GM23338 (cell line): ENCODE measurements around the gene ATP6V1F. TPM values are rescaled to one million over a fixed set of nuclear protein-coding genes. Genes with fewer than 3 reads are reported as not detected.

Experiments used
- ATAC-seq: fragments of 200-7000 bp; cut with Tn5 transposase; 3 replicates; pipeline ENCODE4 v1.9.1; 2020
- DNase-seq: peaks from one replicate; pipeline ENCODE4 v3.0.0-alpha.2; 2015; ENCODE audit warnings: low spot score
- H2AFZ ChIP-seq: fragments of 200-600 bp; sonication (generic); 2 replicates; pipeline ENCODE4 v1.8.0; 2016; ENCODE audit warnings: antibody characterized with exemption, mild to moderate bottlenecking, moderate library complexity
- H3F3A ChIP-seq: fragments of 200-600 bp; sonication (generic); replicated peaks from 2 replicates; pipeline ENCODE4 v1.8.0; 2017; ENCODE audit warnings: antibody characterized with exemption, mixed run types, low read depth
- H3K27ac ChIP-seq: fragments of 200-600 bp; sonication (generic); 2 replicates; pipeline ENCODE4 v1.6.1; 2016; ENCODE audit warnings: low read depth
- H3K27me3 ChIP-seq: fragments of 200-600 bp; sonication (generic); 2 replicates; pipeline ENCODE4 v1.8.0; 2016; ENCODE audit warnings: mild to moderate bottlenecking, mixed run types, moderate library complexity; ENCODE audit not compliant: insufficient read depth
- H3K36me3 ChIP-seq: fragments of 200-600 bp; sonication (generic); 2 replicates; pipeline ENCODE4 v1.8.0; 2016; ENCODE audit warnings: mild to moderate bottlenecking; ENCODE audit not compliant: insufficient read depth
- H3K4me1 ChIP-seq: fragments of 200-600 bp; sonication (generic); 2 replicates; pipeline ENCODE4 v1.8.0; 2016; ENCODE audit warnings: mild to moderate bottlenecking, moderate library complexity; ENCODE audit not compliant: insufficient read depth
- H3K4me2 ChIP-seq: fragments of 200-600 bp; sonication (generic); 2 replicates; pipeline ENCODE4 v1.7.1; 2017; ENCODE audit warnings: mixed run types
- H3K4me3 ChIP-seq: fragments of 200-600 bp; sonication (generic); 2 replicates; pipeline ENCODE4 v1.6.1; 2016; ENCODE audit warnings: mixed run types
- H3K79me2 ChIP-seq: fragments of 200-600 bp; sonication (generic); replicated peaks from 2 replicates; pipeline ENCODE4 v1.8.0; 2017; ENCODE audit warnings: mild to moderate bottlenecking; ENCODE audit not compliant: insufficient read depth
- H3K9me2 ChIP-seq: fragments of 200-600 bp; sonication (generic); 2 replicates; pipeline ENCODE4 v1.8.0; 2017; ENCODE audit not compliant: insufficient read depth
- H4K20me1 ChIP-seq: fragments of 200-600 bp; sonication (generic); replicated peaks from 2 replicates; pipeline ENCODE4 v1.8.0; 2017; ENCODE audit warnings: mild to moderate bottlenecking; ENCODE audit not compliant: insufficient read depth
- H3K27ac Mint-ChIP-seq: 2 replicates; pipeline ENCODE4 v1.8.0; 2020; ENCODE audit warnings: inconsistent platforms, mild to moderate bottlenecking, moderate library complexity, mixed read lengths
- H3K27me3 Mint-ChIP-seq: 3 replicates; pipeline ENCODE4 v1.8.0; 2022; ENCODE audit warnings: low read depth, mild to moderate bottlenecking, moderate library complexity, mixed read lengths, inconsistent platforms; ENCODE audit not compliant: insufficient read depth, poor library complexity
- H3K36me3 Mint-ChIP-seq: 3 replicates; pipeline ENCODE4 v1.8.0; 2021; ENCODE audit warnings: low read depth, mild to moderate bottlenecking, inconsistent platforms, moderate library complexity, mixed read lengths
- H3K4me1 Mint-ChIP-seq: 3 replicates; pipeline ENCODE4 v1.8.0; 2020; ENCODE audit warnings: mild to moderate bottlenecking, inconsistent platforms, mixed read lengths
- H3K4me3 Mint-ChIP-seq: 3 replicates; pipeline ENCODE4 v1.8.0; 2021; ENCODE audit warnings: moderate library complexity, mild to moderate bottlenecking, inconsistent platforms, mixed read lengths
- H3K9me3 Mint-ChIP-seq: 3 replicates; pipeline ENCODE4 v1.8.0; 2020; ENCODE audit warnings: moderate library complexity, mild to moderate bottlenecking, inconsistent platforms, mixed read lengths
- CTCF ChIP-seq, 2 experiments: fragments of 200-600 bp in 1 of 2; sonication (generic) in 1 of 2; conservative IDR thresholded peaks; 2 replicates each; pipeline versions ENCODE4 v1.5.1 to v1.6.1; 2016 to 2017; ENCODE audit warnings: antibody characterized with exemption in 2 of 2, low read depth in 2 of 2, mild to moderate bottlenecking in 2 of 2, moderate library complexity in 1 of 2
- ETS1 ChIP-seq: IDR thresholded peaks from 2 replicates; pipeline ENCODE4 v1.6.1; 2016; ENCODE audit warnings: antibody characterized with exemption
- EZH2 ChIP-seq: fragments of 200-600 bp; sonication (generic); IDR thresholded peaks from one replicate; pipeline ENCODE4 v1.8.0; 2017; ENCODE audit warnings: antibody characterized with exemption, mild to moderate bottlenecking, low read depth; ENCODE audit not compliant: unreplicated experiment
- EZH2phosphoT487 ChIP-seq: fragments of 200-600 bp; sonication (generic); IDR thresholded peaks from one replicate; pipeline ENCODE4 v1.8.1; 2018; ENCODE audit warnings: antibody characterized with exemption; ENCODE audit not compliant: unreplicated experiment
- JUNB ChIP-seq: IDR thresholded peaks from one replicate; pipeline ENCODE4 v1.6.1; 2016; ENCODE audit warnings: antibody characterized with exemption; ENCODE audit not compliant: unreplicated experiment
- NANOG ChIP-seq: IDR thresholded peaks from 2 replicates; pipeline ENCODE4 v1.6.1; 2016; ENCODE audit warnings: antibody characterized with exemption, borderline replicate concordance
- POLR2AphosphoS5 ChIP-seq: IDR thresholded peaks from 2 replicates; pipeline ENCODE4 v1.6.1; 2016; ENCODE audit warnings: antibody characterized with exemption, low read depth
- STAT1 ChIP-seq: IDR thresholded peaks from one replicate; pipeline ENCODE4 v1.6.1; 2016; ENCODE audit warnings: antibody characterized with exemption; ENCODE audit not compliant: unreplicated experiment
- ZNF114 ChIP-seq: fragments of 250-450 bp; sonication (Bioruptor Pico); IDR thresholded peaks from 2 replicates; pipeline ENCODE4 v1.5.0; 2020; ENCODE audit warnings: mild to moderate bottlenecking, moderate library complexity
- ZNF331 ChIP-seq: fragments of 250-450 bp; sonication (Bioruptor Pico); IDR thresholded peaks from 2 replicates; pipeline ENCODE4 v1.5.0; 2020; ENCODE audit warnings: low read depth, mild to moderate bottlenecking, moderate library complexity
- ZNF462 ChIP-seq: fragments of 250-450 bp; sonication (Bioruptor Pico); IDR thresholded peaks from 2 replicates; pipeline ENCODE4 v1.5.0; 2020; ENCODE audit warnings: mild to moderate bottlenecking, moderate library complexity
- polyA plus RNA-seq: library from polyadenylated mRNA; unstranded; fragments of >200 nt; fragmentation: Nextera tagmentation; extraction: Ambion mirVana; gene quantifications from 2 replicates; pipeline ENCODE4 v1.2.1, GENCODE V29; 2016
- total RNA-seq: library from RNA; depleted of rRNA; stranded (reverse); fragments of >200 nt; shearing (Covaris generic); gene quantifications from 2 replicates; pipeline ENCODE4 v1.2.3, GENCODE V29; 2014

Gene ATP6V1F
- total and polyA plus RNA-seq, 2 experiments from 2014 or later: 66.5 to 271 TPM

- no peak for TF ChIP-seq ZNF462 (CRISPR knock-in tag)
- TF ChIP-seq EZH2phosphoT487: no peak
- TF ChIP-seq POLR2AphosphoS5: no peak
- TF ChIP-seq CTCF (conservative IDR thresholded peaks at IDR 0.05; ENCODE audit: low read depth in 2 of 2): no peak
- no peak for TF ChIP-seq JUNB
These were observed 35.3 kb upstream of the ATP6V1F start (continued) for GRCh38 chr7:128827248-128827958.

- peaks cover 25% of the 10 kb centered on the region for H3K4me1 Mint-ChIP-seq
- DNase-seq (no peak), ATAC-seq (no peak)
- H3K9me3 Mint-ChIP-seq: no peaks in the 10 kb centered on the region
- H3K27me3 Mint-ChIP-seq: peaks cover 41% of the 10 kb centered on the region
- H2AFZ ChIP-seq: no peak overlapping the region
- no peak overlapping the region for H3K27ac ChIP-seq
- H3K36me3 ChIP-seq: no peaks in the 10 kb centered on the region
- no peaks in the 10 kb centered on the region for H4K20me1 ChIP-seq
- no peaks in the 10 kb centered on the region for H3K9me2 ChIP-seq
- peaks cover 20% of the 10 kb centered on the region for H3K4me1 ChIP-seq
- no peak overlapping the region for H3K4me3 ChIP-seq
- no peak for TF ChIP-seq ETS1
- TF ChIP-seq ZNF331 (CRISPR knock-in tag): no peak
- no peak for TF ChIP-seq EZH2phosphoT487
- TF ChIP-seq NANOG: no peak
- no peak for TF ChIP-seq ZNF114 (CRISPR knock-in tag)
- TF ChIP-seq CTCF (conservative IDR thresholded peaks at IDR 0.05; ENCODE audit: low read depth in 2 of 2): no peak
- no peak for TF ChIP-seq STAT1
- no peak for TF ChIP-seq JUNB
- no peak for TF ChIP-seq EZH2
- TF ChIP-seq POLR2AphosphoS5: no peak
- H3K36me3 Mint-ChIP-seq: no peaks in the 10 kb centered on the region
- no peaks in the 10 kb centered on the region for H3K79me2 ChIP-seq
- H3K27me3 ChIP-seq: peaks cover 42% of the 10 kb centered on the region
- no peak overlapping the region for H3K27ac Mint-ChIP-seq
- no peak overlapping the region; the same call in 1 of the 2 replicates for H3K4me2 ChIP-seq
- peaks cover 6% of the 10 kb centered on the region; the same call in 1 of the 2 replicates for H3F3A ChIP-seq
- H3K4me3 Mint-ChIP-seq: no peak overlapping the region
These were observed 34.5 kb upstream of the ATP6V1F start for GRCh38 chr7:128827971-128828711.
